ENCODE data around the gene NADSYN1. TPM values are rescaled to one million over a fixed set of nuclear protein-coding genes. Genes with fewer than 3 reads are reported as not detected.

The NADSYN1 gene
- total and polyA plus RNA-seq, 4 experiments from 2014 or later: 35.9 to 243 (median 136) TPM

GRCh38 chr11:71447791-71448256 is 5.2 kb upstream of the NADSYN1 start:
- ChIA-PET CTCF (ENCODE audit: partially characterized antibody) (no interaction called here), POLR2A (ENCODE audit: partially characterized antibody) (interaction anchor here (1.5 kb wide), 2 partner anchors 10 to 775 kb away, joined by 3 to 6 read pairs; no protein-coding TSS in a partner anchor)
- no peaks in the 10 kb centered on the region for H3K9me3 ChIP-seq (ENCODE audit: control insufficient read depth in 1 of 2, low read length in 2 of 2)
- peak overlapping the region; percentile 86 to 94 (median 92) for H3K4me3 Mint-ChIP-seq
- H3K27ac ChIP-seq (ENCODE audit: low read depth, low read length): peak overlapping the region; percentile 87
- no peaks in the 10 kb centered on the region for H3K27me3 Mint-ChIP-seq
- peaks cover 32 to 54% (median 39%) of the 10 kb centered on the region in 4 donors for H3K4me1 Mint-ChIP-seq
- peak overlapping the region; percentile 66 to 96 (median 91) for H3K27ac Mint-ChIP-seq
- H3K4me1 ChIP-seq (ENCODE audit: insufficient read depth, low read length): peaks cover 39% of the 10 kb centered on the region
- H3K36me3 ChIP-seq (ENCODE audit: insufficient read depth, low read length): no peaks in the 10 kb centered on the region
- H3K27me3 ChIP-seq (ENCODE audit: insufficient read depth, low read length): no peaks in the 10 kb centered on the region
- intact Hi-C loops (cut with micrococcal nuclease): no loop called here
- DNase-seq: peak in 1 of 5 donors; percentile 9
- peaks cover 21 to 37% of the 10 kb centered on the region in 2 donors for H3K36me3 Mint-ChIP-seq
- H3K4me3 ChIP-seq (ENCODE audit: low read length in 2 of 2): peak overlapping the region; percentile 66 to 87
- H3K9me3 Mint-ChIP-seq: peaks cover 0 to 4% (median 2%) of the 10 kb centered on the region in 8 donors

GRCh38 chr11:71448257-71449171 is 4.5 kb upstream of the NADSYN1 start, which contains the start of gene DHCR7:
Gene DHCR7, minus strand, starts transcription at chr11:71448393. Its CDS starts 3,441 bp downstream, at chr11:71444952.
- CTCF ChIA-PET (ENCODE audit: partially characterized antibody): no interaction called here
- H3K9me3 ChIP-seq (ENCODE audit: control insufficient read depth in 1 of 2, low read length in 2 of 2): no peaks in the 10 kb centered on the region
- peak within 1 kb of the TSS; percentile 86 to 95 (median 92) for H3K4me3 Mint-ChIP-seq
- peaks cover 0 to 4% (median 2%) of the 10 kb centered on the region in 8 donors for H3K9me3 Mint-ChIP-seq
- H3K27me3 ChIP-seq (ENCODE audit: insufficient read depth, low read length): no peaks in the 10 kb centered on the region
- POLR2A ChIA-PET (ENCODE audit: partially characterized antibody): interaction anchor here (0.9 to 1.5 kb wide), 3 partner anchors 10 to 775 kb away, joined by 3 to 6 read pairs (median 3); no protein-coding TSS in a partner anchor
- DNase-seq: peak; percentile 88 to 91 (median 89)
- peaks cover 42% of the 10 kb centered on the region for H3K4me1 ChIP-seq (ENCODE audit: insufficient read depth, low read length)
- H3K27me3 Mint-ChIP-seq: no peaks in the 10 kb centered on the region
- peaks cover 18 to 37% of the 10 kb centered on the region in 2 donors for H3K36me3 Mint-ChIP-seq
- peak within 1 kb of the TSS; percentile 87 to 93 for H3K4me3 ChIP-seq (ENCODE audit: low read length in 2 of 2)
- intact Hi-C loops (cut with micrococcal nuclease): no loop called here
- H3K4me1 Mint-ChIP-seq: peaks cover 32 to 58% (median 40%) of the 10 kb centered on the region in 4 donors
- H3K27ac Mint-ChIP-seq: peak within 1 kb of the TSS; percentile 83 to 96 (median 92)
- H3K36me3 ChIP-seq (ENCODE audit: insufficient read depth, low read length): no peaks in the 10 kb centered on the region
- H3K27ac ChIP-seq (ENCODE audit: low read depth, low read length): peak within 1 kb of the TSS; percentile 87

DNA sequence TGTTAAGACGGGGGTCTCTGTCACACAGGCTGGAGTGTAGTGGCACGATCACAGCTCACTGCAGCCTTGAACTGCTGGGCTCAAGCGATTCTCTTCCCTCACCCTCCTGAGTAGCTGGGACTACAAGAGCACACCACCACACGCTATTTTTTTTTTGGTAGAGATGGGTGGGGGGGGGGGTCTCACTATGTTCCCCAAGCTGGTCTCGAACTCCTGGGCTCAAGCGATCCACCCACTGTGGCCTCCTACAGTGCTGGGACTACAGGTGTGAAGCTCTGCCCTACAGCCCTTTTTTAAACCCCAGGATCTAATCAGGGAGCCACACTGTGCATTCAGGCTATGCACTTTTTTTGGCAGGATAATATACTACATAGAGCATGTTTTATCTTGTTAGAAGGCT is 3.4 kb upstream of the NADSYN1 start:
- Mint-ChIP-seq H3K27ac (peak overlapping the region; percentile 83 to 96 (median 92)), H3K4me1 (peaks cover 39 to 68% (median 48%) of the 10 kb centered on the region in 4 donors), H3K9me3 (peaks cover 0 to 4% (median 2%) of the 10 kb centered on the region in 8 donors), H3K27me3 (no peaks in the 10 kb centered on the region), H3K4me3 (peak overlapping the region; percentile 86 to 95 (median 92)), H3K36me3 (peaks cover 18 to 37% of the 10 kb centered on the region in 2 donors)
- Histone ChIP-seq H3K27me3 (ENCODE audit: insufficient read depth, low read length) (no peaks in the 10 kb centered on the region), H3K9me3 (ENCODE audit: control insufficient read depth in 1 of 2, low read length in 2 of 2) (no peaks in the 10 kb centered on the region), H3K4me3 (ENCODE audit: low read length in 2 of 2) (peak overlapping the region; percentile 87 to 93), H3K27ac (ENCODE audit: low read depth, low read length) (peak overlapping the region; percentile 87), H3K36me3 (ENCODE audit: insufficient read depth, low read length) (no peaks in the 10 kb centered on the region), H3K4me1 (ENCODE audit: insufficient read depth, low read length) (peaks cover 52% of the 10 kb centered on the region)
- intact Hi-C loops (cut with micrococcal nuclease): no loop called here
- ChIA-PET CTCF (ENCODE audit: partially characterized antibody) (no interaction called here), POLR2A (ENCODE audit: partially characterized antibody) (interaction anchor here (0.9 kb wide), 1 partner anchor 9 kb away, joined by 3 read pairs; no protein-coding TSS in a partner anchor)
- no peak for DNase-seq

DNA sequence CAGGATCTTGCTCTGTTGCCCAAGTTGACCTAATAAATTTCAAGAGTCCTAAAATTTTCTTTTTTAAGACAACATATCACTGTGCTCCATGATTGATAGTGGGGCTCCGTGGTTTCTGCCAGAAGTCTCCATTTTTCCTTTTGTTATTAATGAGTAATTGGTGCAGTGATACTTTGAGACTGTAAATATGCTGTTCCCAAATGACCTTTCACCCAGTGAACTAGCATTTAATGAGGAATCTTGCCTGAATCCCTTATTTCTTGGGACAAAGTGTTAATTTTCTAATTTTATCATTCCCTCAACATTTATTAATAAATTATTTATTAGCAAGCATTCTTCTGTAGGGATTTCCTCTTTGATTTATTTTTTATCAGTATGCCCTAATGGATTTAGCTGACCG is 2.5 kb upstream of the NADSYN1 start:
- H3K9me3 Mint-ChIP-seq: peaks cover 0 to 4% (median 2%) of the 10 kb centered on the region in 8 donors
- peak overlapping the region in 5 of 8 donors; percentile 1 to 93 (median 18) for H3K4me3 Mint-ChIP-seq
- H3K36me3 ChIP-seq (ENCODE audit: insufficient read depth, low read length): peaks cover 6% of the 10 kb centered on the region
- no peak for DNase-seq
- intact Hi-C loops (cut with micrococcal nuclease): loop anchor here (5.0 kb wide), 1 partner anchor 1248 kb away; the partner anchor contains the start of gene FADD
- POLR2A ChIA-PET (ENCODE audit: partially characterized antibody): no interaction called here
- H3K27me3 Mint-ChIP-seq: no peaks in the 10 kb centered on the region
- H3K27ac ChIP-seq (ENCODE audit: low read depth, low read length): peak overlapping the region; percentile 16
- H3K36me3 Mint-ChIP-seq: peaks cover 17 to 38% of the 10 kb centered on the region in 2 donors
- H3K4me3 ChIP-seq (ENCODE audit: low read length in 2 of 2): no peak overlapping the region
- peak overlapping the region; percentile 31 to 96 (median 79) for H3K27ac Mint-ChIP-seq
- H3K9me3 ChIP-seq (ENCODE audit: control insufficient read depth in 1 of 2, low read length in 2 of 2): no peaks in the 10 kb centered on the region
- peaks cover 43 to 75% (median 53%) of the 10 kb centered on the region in 4 donors for H3K4me1 Mint-ChIP-seq
- no peaks in the 10 kb centered on the region for H3K27me3 ChIP-seq (ENCODE audit: insufficient read depth, low read length)
- H3K4me1 ChIP-seq (ENCODE audit: insufficient read depth, low read length): peaks cover 58% of the 10 kb centered on the region
- CTCF ChIA-PET (ENCODE audit: partially characterized antibody): no interaction called here

DNA sequence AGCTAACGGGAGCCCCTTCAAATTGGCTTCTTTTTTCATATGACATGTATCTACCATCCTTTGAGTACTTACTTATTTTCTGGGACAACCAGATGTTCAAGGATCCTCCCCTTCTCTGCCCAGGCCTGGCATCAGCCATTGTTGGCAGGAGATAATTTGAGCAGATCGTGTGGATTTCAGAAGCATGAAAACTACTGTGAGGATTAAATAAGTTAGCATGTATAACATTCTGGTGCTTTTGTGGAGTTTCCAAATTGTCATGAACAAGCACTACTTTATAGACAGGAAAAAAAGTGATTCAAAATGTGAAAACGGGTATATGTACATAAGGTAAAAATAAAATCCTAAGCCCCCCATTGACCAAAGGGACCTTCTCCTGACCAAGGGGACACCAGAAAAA is 2.1 kb upstream of the NADSYN1 start:
- intact Hi-C loops (cut with micrococcal nuclease): loop anchor here (5.0 kb wide), 1 partner anchor 1249 kb away; the partner anchor contains the start of gene FADD
- Mint-ChIP-seq H3K36me3 (peaks cover 19 to 41% of the 10 kb centered on the region in 2 donors), H3K27ac (peak overlapping the region; percentile 71 to 100 (median 83)), H3K4me1 (peaks cover 45 to 77% (median 56%) of the 10 kb centered on the region in 4 donors), H3K27me3 (no peaks in the 10 kb centered on the region), H3K9me3 (peaks cover 0 to 2% (median under 1%) of the 10 kb centered on the region in 8 donors), H3K4me3 (peak overlapping the region in 7 of 8 donors; percentile 1 to 98 (median 18))
- Histone ChIP-seq H3K4me3 (ENCODE audit: low read length in 2 of 2) (no peak overlapping the region), H3K27ac (ENCODE audit: low read depth, low read length) (peak overlapping the region; percentile 89), H3K9me3 (ENCODE audit: control insufficient read depth in 1 of 2, low read length in 2 of 2) (no peaks in the 10 kb centered on the region), H3K4me1 (ENCODE audit: insufficient read depth, low read length) (peaks cover 58% of the 10 kb centered on the region), H3K27me3 (ENCODE audit: insufficient read depth, low read length) (no peaks in the 10 kb centered on the region), H3K36me3 (ENCODE audit: insufficient read depth, low read length) (peaks cover 11% of the 10 kb centered on the region)
- ChIA-PET POLR2A (ENCODE audit: partially characterized antibody) (no interaction called here), CTCF (ENCODE audit: partially characterized antibody) (no interaction called here)
- DNase-seq: no peak

- CTCF ChIA-PET (ENCODE audit: partially characterized antibody): interaction anchor here (2.6 kb wide), 1 partner anchor 636 kb away, joined by 10 read pairs; no protein-coding TSS in a partner anchor
- intact Hi-C loops (cut with micrococcal nuclease): loop anchor here (2.0 to 5.0 kb wide), 2 partner anchors 335 to 1249 kb away; partner anchors contain the start of gene FADD
- no peaks in the 10 kb centered on the region for H3K27me3 ChIP-seq (ENCODE audit: insufficient read depth, low read length)
- DNase-seq: no peak
- H3K36me3 Mint-ChIP-seq: peaks cover 19 to 43% of the 10 kb centered on the region in 2 donors
- H3K4me1 Mint-ChIP-seq: peaks cover 48 to 80% (median 61%) of the 10 kb centered on the region in 4 donors
- H3K27me3 Mint-ChIP-seq: no peaks in the 10 kb centered on the region
- H3K4me3 ChIP-seq (ENCODE audit: low read length in 2 of 2): peak overlapping the region in 1 of 2 donors; percentile 98
- H3K9me3 ChIP-seq (ENCODE audit: control insufficient read depth in 1 of 2, low read length in 2 of 2): no peaks in the 10 kb centered on the region
- H3K4me3 Mint-ChIP-seq: peak overlapping the region; percentile 88 to 98 (median 94)
- H3K9me3 Mint-ChIP-seq: no peaks in the 10 kb centered on the region
- peaks cover 18% of the 10 kb centered on the region for H3K36me3 ChIP-seq (ENCODE audit: insufficient read depth, low read length)
- H3K4me1 ChIP-seq (ENCODE audit: insufficient read depth, low read length): peaks cover 58% of the 10 kb centered on the region
- H3K27ac Mint-ChIP-seq: peak overlapping the region; percentile 83 to 100 (median 98)
- H3K27ac ChIP-seq (ENCODE audit: low read depth, low read length): peak overlapping the region; percentile 89
- POLR2A ChIA-PET (ENCODE audit: partially characterized antibody): interaction anchor here (1.4 to 1.6 kb wide), 4 partner anchors 12 to 1247 kb away, joined by 3 to 8 read pairs (median 4); partner anchors contain the start of genes RNF121 and XNDC1N
These were observed 1.3 kb upstream of the NADSYN1 start for GRCh38 chr11:71451596-71452198.

All from CD4-positive, alpha-beta memory T cell (primary cell).